ENCODE data around the gene SPECC1. TPM values are rescaled to one million over a fixed set of nuclear protein-coding genes. Genes with fewer than 3 reads are reported as not detected.

SPECC1 gene
- total and polyA plus RNA-seq, 2 donors (not counting 3 experiments of a cell fraction or from before 2014, with no cell fraction given) = 5.3 to 20.4 TPM

- Histone ChIP-seq H3K27ac (ENCODE audit: insufficient read depth, low read depth, low read length) (no peak overlapping the region), H3K9me1 (replicated peaks; ENCODE audit: control insufficient read depth, extremely low read depth, insufficient read depth, low read length) (no peaks in the 10 kb centered on the region), H3K4me2 (ENCODE audit: insufficient read depth, low read length) (no peak overlapping the region), H3K9me3 (replicated peaks; ENCODE audit: control insufficient read depth, insufficient read depth, low read length) (no peaks in the 10 kb centered on the region), H3K79me2 (ENCODE audit: control insufficient read depth, insufficient read depth, low read length) (no peaks in the 10 kb centered on the region), H3K9ac (replicated peaks; ENCODE audit: extremely low read depth, insufficient read depth, low read length) (no peak overlapping the region), H2AFZ (ENCODE audit: low read depth, low read length) (no peak overlapping the region), H3K4me3 (replicated peaks in 1 of 3; ENCODE audit: insufficient read depth in 1 of 3, low read depth in 1 of 3, low read length in 3 of 3) (no peak overlapping the region), H4K20me1 (replicated peaks; ENCODE audit: control insufficient read depth, extremely low read depth, insufficient read depth, low read length) (no peaks in the 10 kb centered on the region), H3K27me3 (ENCODE audit: control insufficient read depth in 2 of 2, insufficient read depth in 2 of 2, low read length in 2 of 2) (no peaks in the 10 kb centered on the region), H3K4me1 (ENCODE audit: control insufficient read depth, extremely low read depth, insufficient read depth, low read length) (no peaks in the 10 kb centered on the region), H3K36me3 (ENCODE audit: control insufficient read depth in 2 of 2, extremely low read depth in 1 of 2, insufficient read depth in 2 of 2, low read length in 2 of 2) (no peaks in the 10 kb centered on the region)
- DNase-seq (ENCODE audit: low read depth, low spot score) = no peak
- no peak for FAIRE-seq
- POLR2A ChIA-PET = no interaction called here
- intact Hi-C loops (cut with micrococcal nuclease) (no loop called here), dilution Hi-C loops (cut with MboI; ENCODE audit: extremely low pct_ligation_motif_present, low sequenced_read_pairs) (no loop called here)
- TF ChIP-seq CTCF (IDR thresholded peaks at IDR 0.05; ENCODE audit: extremely low read depth in 1 of 2, insufficient read depth in 1 of 2, low read depth in 1 of 2, low read length in 2 of 2) (no peak), GATA2 (IDR thresholded peaks at IDR 0.05; ENCODE audit: insufficient read depth, insufficient read length, low read depth, low read length) (no peak), POLR2A (IDR thresholded peaks at IDR 0.05; ENCODE audit: low read depth, low read length) (no peak), POLR2AphosphoS5 (IDR thresholded peaks at IDR 0.05; ENCODE audit: insufficient read depth, low read depth, low read length) (no peak), EZH2 (IDR thresholded peaks at IDR 0.05; ENCODE audit: borderline replicate concordance, low read depth, low read length, severe bottlenecking) (no peak), MYC (IDR thresholded peaks at IDR 0.05; ENCODE audit: low read depth, low read length) (no peak), FOS (IDR thresholded peaks at IDR 0.05; ENCODE audit: borderline replicate concordance, insufficient read depth, low read length) (no peak), JUN (IDR thresholded peaks at IDR 0.05; ENCODE audit: borderline replicate concordance, insufficient read depth, insufficient read length, low read depth) (no peak)
- TF ChIP-seq, protein P1, sequence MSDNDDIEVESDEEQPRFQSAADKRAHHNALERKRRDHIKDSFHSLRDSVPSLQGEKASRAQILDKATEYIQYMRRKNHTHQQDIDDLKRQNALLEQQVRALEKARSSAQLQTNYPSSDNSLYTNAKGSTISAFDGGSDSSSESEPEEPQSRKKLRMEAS (IDR thresholded peaks at IDR 0.05; ENCODE audit: insufficient read depth, insufficient read length) = no peak
- no TSS peak for BruUV-seq (replicated peaks)
- CTCF ChIA-PET = no interaction called here
Measured at GRCh38 chr17:20180661-20181060, 171.5 kb downstream of the SPECC1 start.
